ENCODE results near the gene KRT16.
"Not testable (repeated sequence)": the region's sequence is repeated elsewhere in the genome, so short reads cannot be mapped to it uniquely, and the experiment has no call there.

KRT16 gene

DNA sequence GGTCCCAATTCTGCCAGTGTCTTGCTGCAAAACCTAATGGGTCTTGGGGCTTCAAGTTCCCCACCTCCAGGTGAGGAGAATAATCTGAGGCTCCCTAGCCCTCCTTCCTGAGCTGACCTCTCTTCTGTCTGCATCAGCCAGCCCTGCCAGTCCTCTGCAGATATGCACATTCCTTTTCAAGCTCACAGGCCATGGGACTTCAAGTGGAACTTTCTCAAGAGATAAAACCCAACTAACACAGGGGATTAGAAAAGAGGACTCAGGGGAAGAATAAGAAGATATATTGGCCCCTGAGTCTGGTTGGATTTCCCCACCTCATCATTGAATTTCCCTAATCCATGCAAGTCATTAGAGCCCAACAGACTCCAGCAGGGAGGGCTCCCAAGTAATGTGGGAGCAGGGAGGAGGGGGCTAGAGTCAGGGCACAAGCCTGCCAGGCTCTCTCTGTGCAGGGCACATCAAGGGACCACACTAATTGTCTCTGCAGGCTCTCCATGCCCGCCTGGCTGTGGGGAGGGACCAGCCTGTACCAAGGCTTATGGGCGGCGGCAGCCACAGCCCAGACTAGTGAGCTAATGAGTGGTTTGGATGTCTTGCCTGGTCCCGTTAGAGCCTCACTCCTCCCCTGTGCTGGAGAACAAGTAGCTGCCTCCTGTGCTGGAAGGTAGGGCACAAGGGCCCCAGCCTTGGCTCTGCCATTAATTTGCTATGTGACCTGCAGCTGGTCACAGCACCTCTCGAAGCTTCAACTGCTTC is 27.1 kb downstream of the KRT16 start:
- DNase-seq (ENCODE audit: low read depth in 2 of 3, low spot score in 1 of 3): no peak

- not testable (repeated sequence) for DNase-seq (ENCODE audit: low read depth in 2 of 3, low spot score in 1 of 3)
Measured at GRCh38 chr17:41584331-41584927, 28.1 kb downstream of the KRT16 start.

DNA sequence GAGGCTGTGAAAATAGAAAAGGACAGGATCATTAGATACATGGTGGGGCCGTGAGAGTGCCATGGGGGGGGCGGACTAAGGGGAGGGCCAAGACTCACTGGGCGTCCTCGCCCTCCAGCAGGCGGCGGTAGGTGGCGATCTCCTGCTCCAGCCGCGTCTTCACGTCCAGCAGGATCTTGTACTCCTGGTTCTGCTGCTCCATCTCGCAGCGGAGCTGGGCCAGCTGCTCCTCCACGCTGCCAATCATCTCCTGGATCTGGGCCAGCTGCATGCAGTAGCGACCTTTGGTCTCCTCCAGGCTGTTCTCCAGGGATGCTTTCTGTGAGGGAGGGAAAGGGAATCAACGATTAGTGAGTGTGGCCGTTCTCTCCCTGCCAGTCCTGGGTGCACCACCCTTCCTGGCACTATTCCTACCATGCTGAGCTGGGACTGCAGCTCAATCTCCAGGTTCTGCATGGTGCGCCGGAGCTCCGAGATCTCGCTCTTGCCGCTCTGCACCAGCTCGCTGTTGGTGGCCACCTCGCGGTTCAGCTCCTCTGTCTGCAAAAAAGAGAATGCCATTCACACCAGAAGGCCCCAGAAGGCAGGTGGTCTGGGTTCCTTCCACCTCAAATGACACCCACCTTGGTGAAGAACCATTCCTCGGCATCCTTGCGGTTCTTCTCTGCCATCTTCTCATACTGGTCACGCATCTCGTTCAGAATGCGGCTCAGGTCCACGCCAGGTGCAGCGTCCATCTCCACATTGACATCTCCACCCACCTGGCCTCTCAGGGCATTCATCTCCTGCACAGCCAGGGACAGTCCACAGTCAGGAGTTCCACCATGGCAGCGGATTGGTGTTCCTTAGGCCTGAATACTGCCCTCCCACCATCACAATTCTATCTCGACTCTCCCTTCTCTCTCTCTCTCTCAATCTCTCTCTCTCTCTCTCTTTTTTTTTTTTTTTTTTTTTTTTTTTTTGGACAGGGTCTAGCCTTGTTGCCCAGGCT is 29.1 kb downstream of the KRT16 start:
- no peak for DNase-seq (ENCODE audit: low read depth in 2 of 3, low spot score in 1 of 3)

GRCh38 chr17:41582061-41582968 is 30.3 kb downstream of the KRT16 start:
- DNase-seq (ENCODE audit: low read depth in 2 of 3, low spot score in 1 of 3): not testable (repeated sequence)

DNA sequence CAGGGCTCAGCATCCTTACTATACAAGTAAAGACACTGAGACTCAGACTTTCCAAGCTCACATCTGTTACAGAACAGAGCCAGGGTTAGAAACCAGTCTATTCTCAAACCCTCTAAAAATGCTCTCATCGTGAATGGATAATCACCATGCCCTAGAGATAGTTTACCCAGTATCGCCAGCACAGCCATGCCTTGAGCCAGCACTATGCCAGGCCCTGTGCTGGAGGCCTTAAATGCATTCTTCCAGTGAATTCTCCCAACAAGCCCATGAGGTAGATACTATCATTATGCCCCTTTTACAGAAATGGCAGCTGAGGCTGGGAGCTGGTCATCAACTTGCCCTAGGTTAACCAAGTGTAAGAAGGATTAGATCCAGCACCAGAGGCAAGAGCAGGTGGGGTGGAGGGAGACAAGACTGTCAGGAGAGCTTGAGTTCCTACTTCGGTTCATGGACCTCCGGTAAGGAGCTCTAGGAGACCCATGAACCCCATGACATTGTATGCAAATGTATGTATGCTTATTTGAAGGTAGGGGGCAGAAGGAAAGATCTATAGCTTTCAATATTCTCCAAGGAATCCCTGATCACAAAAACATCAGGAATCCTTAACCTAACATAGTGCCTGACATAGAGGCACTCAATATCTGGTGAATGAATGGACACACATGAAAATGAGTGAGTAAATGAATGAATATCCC is 31.1 kb downstream of the KRT16 start:
- no peak for DNase-seq (ENCODE audit: low read depth in 2 of 3, low spot score in 1 of 3)

GRCh38 chr17:41580687-41581365 is 31.7 kb downstream of the KRT16 start:
- no peak for DNase-seq (ENCODE audit: low read depth in 2 of 3, low spot score in 1 of 3)

DNA sequence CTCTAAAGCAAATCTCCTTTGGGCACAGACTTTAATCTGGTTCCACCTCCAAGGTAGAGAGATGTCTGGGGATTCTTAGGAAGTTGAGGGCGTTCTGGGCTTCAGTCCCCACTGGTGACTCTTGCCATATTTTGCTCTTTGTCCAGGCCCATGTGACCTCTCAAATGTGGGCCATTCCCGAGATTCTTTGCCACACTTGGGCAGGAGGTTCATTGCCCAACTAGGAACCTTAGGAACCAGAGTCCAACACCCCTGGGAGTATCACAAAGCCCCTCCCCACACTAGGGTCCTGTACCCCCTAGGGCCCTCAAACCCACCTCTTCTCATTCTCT is 32.4 kb downstream of the KRT16 start:
- no peak for DNase-seq (ENCODE audit: low read depth in 2 of 3, low spot score in 1 of 3)

- DNase-seq (ENCODE audit: low read depth in 2 of 3, low spot score in 1 of 3): peak; percentile 64 to 85 (median 69)
Measured at GRCh38 chr17:41579484-41580243, 32.9 kb downstream of the KRT16 start.

GRCh38 chr17:41578971-41579370 is 33.6 kb downstream of the KRT16 start:
- no peak for DNase-seq (ENCODE audit: low read depth in 2 of 3, low spot score in 1 of 3)

- DNase-seq (ENCODE audit: low read depth in 2 of 3, low spot score in 1 of 3): no peak
Measured at GRCh38 chr17:41578538-41578937, 34.0 kb downstream of the KRT16 start.

- not testable (repeated sequence) for DNase-seq (ENCODE audit: low read depth in 2 of 3, low spot score in 1 of 3)
Measured at GRCh38 chr17:41576740-41577139, 35.8 kb downstream of the KRT16 start.

- DNase-seq (ENCODE audit: low read depth in 2 of 3, low spot score in 1 of 3): no peak
Measured at GRCh38 chr17:41575336-41575735, 37.2 kb downstream of the KRT16 start.

- no peak for DNase-seq (ENCODE audit: low read depth in 2 of 3, low spot score in 1 of 3)
Measured at GRCh38 chr17:41571561-41572434, 40.8 kb downstream of the KRT16 start, which contains the start of gene KRT9. Gene KRT9 (minus strand): TSS chr17:41572059. CDS start chr17:41571992, 67 bp downstream.

DNA sequence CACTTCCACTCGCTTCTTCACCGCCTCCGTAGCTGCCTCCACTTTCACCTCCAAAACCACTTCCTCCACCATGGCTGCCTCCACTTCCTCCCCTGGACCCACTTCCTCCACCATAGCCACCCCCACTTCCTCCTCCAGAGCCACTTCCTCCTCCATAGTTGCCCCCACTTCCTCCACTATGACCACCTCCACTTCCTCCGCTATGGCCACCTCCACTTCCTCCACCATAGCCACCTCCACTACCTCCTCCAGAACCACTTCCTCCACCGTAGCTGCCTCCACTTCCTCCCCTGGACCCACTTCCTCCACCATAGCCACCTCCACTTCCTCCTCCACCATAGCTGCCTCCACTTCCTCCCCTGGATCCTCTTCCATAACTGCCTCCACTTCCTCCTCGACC is 45.2 kb downstream of the KRT16 start:
- DNase-seq (ENCODE audit: low read depth in 2 of 3, low spot score in 1 of 3): no peak

- DNase-seq (ENCODE audit: low read depth in 2 of 3, low spot score in 1 of 3): no peak
Measured at GRCh38 chr17:41565338-41565737, 47.2 kb downstream of the KRT16 start.

DNA sequence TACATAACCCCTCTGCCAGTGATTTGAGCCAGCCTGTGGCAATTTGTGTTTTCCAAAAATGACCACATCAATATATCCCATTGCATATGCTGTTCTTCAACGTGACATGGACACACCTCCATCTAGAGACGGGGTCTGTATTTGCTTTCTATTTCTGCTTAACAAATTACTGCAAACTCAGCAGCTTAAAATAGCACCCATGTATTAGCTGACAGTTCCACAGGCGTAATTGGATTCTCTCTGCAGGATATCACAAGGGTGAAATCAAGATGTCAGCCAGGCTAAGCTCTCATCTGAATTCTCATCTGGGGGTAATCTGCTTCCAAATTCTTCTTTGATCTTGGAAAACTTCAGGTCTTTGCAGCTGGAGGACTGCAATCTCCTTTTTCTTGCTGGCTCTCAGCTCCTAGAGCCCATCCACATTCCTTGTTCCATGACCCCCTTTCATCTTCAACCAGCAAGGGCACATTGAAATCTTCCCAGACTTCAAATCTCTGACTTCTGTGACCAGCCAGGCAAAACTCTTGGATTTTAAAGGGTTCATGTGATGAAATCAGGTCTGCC is 48.9 kb downstream of the KRT16 start:
- DNase-seq (ENCODE audit: low read depth in 2 of 3, low spot score in 1 of 3): no peak

GRCh38 chr17:41561554-41561953 is 51.0 kb downstream of the KRT16 start:
- DNase-seq (ENCODE audit: low read depth in 2 of 3, low spot score in 1 of 3): no peak
